T-helper 1 cell treated with Interleukin-12 subunit alpha and Interleukin-12 subunit beta and Interleukin-4 antibody, amounts not matched to agents 30 ng/mL and 1 ng/mL, for 36 hours (primary cell): ENCODE data around the gene TCFL5. TPM values are rescaled to one million over a fixed set of nuclear protein-coding genes. Genes with fewer than 3 reads are reported as not detected.

Source experiments
- intact Hi-C: fragments of 100-400 bp; cut with micrococcal nuclease; formaldehyde crosslinking; loops from one replicate; pipeline ENCODE4 v1.15.1; 2024
- total RNA-seq: library from RNA; stranded (reverse); gene quantifications from 2 replicates; pipeline ENCODE4 v1.2.3, GENCODE V29; 2022

TCFL5 gene
- total RNA-seq, 1 donor from 2014 or later: 4.5 TPM

- intact Hi-C loops: loop anchor here (5.0 to 10.0 kb wide), 3 partner anchors 127 to 735 kb away; partner anchors contain the start of genes DIDO1, LSM14B and TAF4
These were observed 61.7 kb downstream of the TCFL5 start for GRCh38 chr20:62799873-62800272.

GRCh38 chr20:62799459-62799858 lies 62.2 kb downstream of the TCFL5 start:
- intact Hi-C loops: loop anchor here (5.0 to 10.0 kb wide), 2 partner anchors 677 to 735 kb away; partner anchors contain the start of genes LSM14B and TAF4

GRCh38 chr20:62799036-62799435 lies 62.6 kb downstream of the TCFL5 start:
- intact Hi-C loops: loop anchor here (5.0 to 10.0 kb wide), 2 partner anchors 677 to 734 kb away; partner anchors contain the start of genes LSM14B and TAF4

GRCh38 chr20:62797671-62798532 lies 63.7 kb downstream of the TCFL5 start:
- intact Hi-C loops: loop anchor here (5.0 to 10.0 kb wide), 2 partner anchors 676 to 733 kb away; partner anchors contain the start of genes LSM14B and TAF4

- intact Hi-C loops: loop anchor here (1.0 to 10.0 kb wide), 3 partner anchors 390 to 732 kb away; partner anchors contain the start of genes CABLES2, LSM14B and TAF4
These were observed 64.7 kb downstream of the TCFL5 start for GRCh38 chr20:62796699-62797491.

- intact Hi-C loops: loop anchor here (2.0 to 10.0 kb wide), 4 partner anchors 30 to 730 kb away; partner anchors contain the start of genes LSM14B, TAF4 and TCFL5
These were observed 66.4 kb downstream of the TCFL5 start for GRCh38 chr20:62795023-62795761.

GRCh38 chr20:62794007-62794724 lies 67.5 kb downstream of the TCFL5 start:
- intact Hi-C loops: loop anchor here (1.0 to 10.0 kb wide), 15 partner anchors 10 to 848 kb away; partner anchors contain the start of genes ADRM1, GID8, OGFR and OSBPL2

GRCh38 chr20:62793757-62794006 lies 67.9 kb downstream of the TCFL5 start:
- intact Hi-C loops: loop anchor here (1.0 to 10.0 kb wide), 15 partner anchors 11 to 849 kb away; partner anchors contain the start of genes ADRM1, GID8, OGFR and OSBPL2

GRCh38 chr20:62792940-62793756 lies 68.5 kb downstream of the TCFL5 start:
- intact Hi-C loops: loop anchor here (5.0 to 10.0 kb wide), 5 partner anchors 144 to 849 kb away; partner anchors contain the start of genes ADRM1, GID8, OSBPL2 and TAF4

- intact Hi-C loops: loop anchor here (5.0 to 10.0 kb wide), 5 partner anchors 145 to 850 kb away; partner anchors contain the start of genes ADRM1, GID8, OSBPL2 and TAF4
These were observed 69.3 kb downstream of the TCFL5 start for GRCh38 chr20:62792182-62792939.

GRCh38 chr20:62791301-62792181 lies 70.1 kb downstream of the TCFL5 start:
- intact Hi-C loops: loop anchor here (1.0 to 10.0 kb wide), 7 partner anchors 123 to 851 kb away; partner anchors contain the start of genes ADRM1, GID8, OSBPL2 and TAF4

Other genes with a start within 250 kb of the TCFL5 start
- 41.0 and 41.6 TPM in 2 replicates for gene SLCO4A1, start 219.3 kb downstream of the TCFL5 start, total RNA-seq
- not detected in 2 replicates for gene NTSR1, start 153.0 kb downstream of the TCFL5 start, total RNA-seq
- gene MRGBP, start 65.3 kb downstream of the TCFL5 start, total RNA-seq: 11.7 TPM in 2 replicates
- gene OGFR, start 57.0 kb downstream of the TCFL5 start, total RNA-seq: 82.6 and 90.5 TPM in 2 replicates
- 0.15 TPM in 1 of 2 replicates, not detected in the other for gene COL9A3, start 44.8 kb downstream of the TCFL5 start, total RNA-seq
- 71.7 and 72.3 TPM in 2 replicates for gene DIDO1, start 64.7 kb upstream of the TCFL5 start, total RNA-seq
- gene GID8, start 76.3 kb upstream of the TCFL5 start, total RNA-seq: 34.2 and 37.0 TPM in 2 replicates
- gene SLC17A9, start 90.9 kb upstream of the TCFL5 start, total RNA-seq: 2.5 and 3.2 TPM in 2 replicates
- gene BHLHE23, start 145.1 kb upstream of the TCFL5 start, total RNA-seq: not detected in 2 replicates